Type B pancreatic cell (in vitro differentiated cells): ENCODE measurements around the gene PPIL6. TPM values are rescaled to one million over a fixed set of nuclear protein-coding genes. Genes with fewer than 3 reads are reported as not detected.

Source experiments
- DNase-seq: peaks from one replicate; pipeline ENCODE4 v3.0.0; 2021; ENCODE audit warnings: mixed read lengths; ENCODE audit not compliant: unreplicated experiment; ENCODE audit errors: extremely low spot score
- H3K27ac Mint-ChIP-seq: 2 replicates; pipeline ENCODE4 v1.8.0; 2021; ENCODE audit warnings: mild to moderate bottlenecking, mixed read lengths
- H3K27me3 Mint-ChIP-seq: 2 replicates; pipeline ENCODE4 v1.8.0; 2021; ENCODE audit warnings: mixed read lengths
- H3K36me3 Mint-ChIP-seq: 2 replicates; pipeline ENCODE4 v1.8.0; 2021; ENCODE audit warnings: mixed read lengths
- H3K4me1 Mint-ChIP-seq: one replicate; pipeline ENCODE4 v1.8.0; 2021; ENCODE audit warnings: mixed read lengths; ENCODE audit not compliant: unreplicated experiment
- H3K4me3 Mint-ChIP-seq: 2 replicates; pipeline ENCODE4 v1.8.0; 2021; ENCODE audit warnings: mild to moderate bottlenecking, mixed read lengths
- H3K9me3 Mint-ChIP-seq: 2 replicates; pipeline ENCODE4 v1.8.0; 2021; ENCODE audit warnings: mixed read lengths
- CTCF ChIP-seq: fragments of 200-600 bp; sonication (generic); conservative IDR thresholded peaks from 2 replicates; pipeline ENCODE4 v1.5.0; 2021; ENCODE audit warnings: antibody characterized with exemption, mild to moderate bottlenecking
- total RNA-seq: library from RNA; stranded (reverse); gene quantifications from 2 replicates; pipeline ENCODE4 v1.2.1, GENCODE V29; 2021; ENCODE audit warnings: low replicate concordance

The PPIL6 gene
- total RNA-seq, 1 donor from 2014 or later = 6.1 TPM

GRCh38 chr6:109453594-109454495 is 13.4 kb upstream of the PPIL6 start:
- TF ChIP-seq CTCF = no peak
- DNase-seq = no peak
- Mint-ChIP-seq H3K9me3 (no peaks in the 10 kb centered on the region), H3K27ac (no peak overlapping the region), H3K4me3 (peak overlapping the region; percentile 77), H3K4me1 (peaks cover 23% of the 10 kb centered on the region), H3K27me3 (no peaks in the 10 kb centered on the region), H3K36me3 (peaks cover 3% of the 10 kb centered on the region)

- Mint-ChIP-seq H3K4me3 (no peak overlapping the region), H3K4me1 (peaks cover 23% of the 10 kb centered on the region), H3K36me3 (peaks cover 3% of the 10 kb centered on the region), H3K27me3 (no peaks in the 10 kb centered on the region), H3K9me3 (no peaks in the 10 kb centered on the region), H3K27ac (no peak overlapping the region)
- no peak for TF ChIP-seq CTCF
- DNase-seq = no peak
Measured at GRCh38 chr6:109453156-109453555, 12.7 kb upstream of the PPIL6 start.

GRCh38 chr6:109452181-109452580 is 11.8 kb upstream of the PPIL6 start:
- no peak for DNase-seq
- peak overlapping the region; percentile 48 for H3K27ac Mint-ChIP-seq
- no peaks in the 10 kb centered on the region for H3K9me3 Mint-ChIP-seq
- H3K4me1 Mint-ChIP-seq = peaks cover 18% of the 10 kb centered on the region
- peaks cover 3% of the 10 kb centered on the region for H3K36me3 Mint-ChIP-seq
- no peaks in the 10 kb centered on the region for H3K27me3 Mint-ChIP-seq
- TF ChIP-seq CTCF = no peak
- peak overlapping the region; percentile 49 for H3K4me3 Mint-ChIP-seq

- TF ChIP-seq CTCF = no peak
- no peak for DNase-seq
- H3K4me1 Mint-ChIP-seq = peaks cover 10% of the 10 kb centered on the region
- H3K27ac Mint-ChIP-seq = no peak overlapping the region
- H3K9me3 Mint-ChIP-seq = no peaks in the 10 kb centered on the region
- no peak overlapping the region for H3K4me3 Mint-ChIP-seq
- H3K36me3 Mint-ChIP-seq = peaks cover 7% of the 10 kb centered on the region
- H3K27me3 Mint-ChIP-seq = no peaks in the 10 kb centered on the region
Measured at GRCh38 chr6:109451376-109451775, 10.9 kb upstream of the PPIL6 start.

GRCh38 chr6:109450801-109451200 is 10.4 kb upstream of the PPIL6 start:
- Mint-ChIP-seq H3K27me3 (no peaks in the 10 kb centered on the region), H3K9me3 (no peaks in the 10 kb centered on the region), H3K27ac (no peak overlapping the region), H3K36me3 (peaks cover 9% of the 10 kb centered on the region), H3K4me3 (peak overlapping the region; percentile 29), H3K4me1 (peaks cover 8% of the 10 kb centered on the region)
- no peak for TF ChIP-seq CTCF
- no peak for DNase-seq
